Omental fat pad (tissue), 4 donors: ENCODE measurements around the gene MACC1. TPM values are rescaled to one million over a fixed set of nuclear protein-coding genes. Genes with fewer than 3 reads are reported as not detected.

ENCODE experiments used
- ATAC-seq: fragments of 150-250 bp; one replicate; pipeline ENCODE4 v1.9.1; 2016; ENCODE audit warnings: mild to moderate bottlenecking, moderate library complexity; ENCODE audit not compliant: low FRiP score
- DNase-seq: peaks from one replicate; pipeline ENCODE4 v3.0.0-alpha.2; 2019; ENCODE audit warnings: low spot score
- total RNA-seq, 4 donors: library from RNA; depleted of rRNA; stranded (reverse); fragments of >200 nt; gene quantifications; one replicate each; pipeline ENCODE4 v1.1.0, GENCODE V29; 2016
- TF ChIP-seq, protein P1 (sequence below), 3 donors: fragments of 450-650 bp; IDR thresholded peaks; one replicate each; pipeline ENCODE4 v1.5.1; 2016 to 2017; ENCODE audit warnings: antibody characterized with exemption in 3 of 3, mild to moderate bottlenecking in 3 of 3, moderate library complexity in 2 of 3

MACC1 gene
- total RNA-seq, 4 donors from 2014 or later = 0.46 to 5.8 (median 3.2) TPM

DNA sequence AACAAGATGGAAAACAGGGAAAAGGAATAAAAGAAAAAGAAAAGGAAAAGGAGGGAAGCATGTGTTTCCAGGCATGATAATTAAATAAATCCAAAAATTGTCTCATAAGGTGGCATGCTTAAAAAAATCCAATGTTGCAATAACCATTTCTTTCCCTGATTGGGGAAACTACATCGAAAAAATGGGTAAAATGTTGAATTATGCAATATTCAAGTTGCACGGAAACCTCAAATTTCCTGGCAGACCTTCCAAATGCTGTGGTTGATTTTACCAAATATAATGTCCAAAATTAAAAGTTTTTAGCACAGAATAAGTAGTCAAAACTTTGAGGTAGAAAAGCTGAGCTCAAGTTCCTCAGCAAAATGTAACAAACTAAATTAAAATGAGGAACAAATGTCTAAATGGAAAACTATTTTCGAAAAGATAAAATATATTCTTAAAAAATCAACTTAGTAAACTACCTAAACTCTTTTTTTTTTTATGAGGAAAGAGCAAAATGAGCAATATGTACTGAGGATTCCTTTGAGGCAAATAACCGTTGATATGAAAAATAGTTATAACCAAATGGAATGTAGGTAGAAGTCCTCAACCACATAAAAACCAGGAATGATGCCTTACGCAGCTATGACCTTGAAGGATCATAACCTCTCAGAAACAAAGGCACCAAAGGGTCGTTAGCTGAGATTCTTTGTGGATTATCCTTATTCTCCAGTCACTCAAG lies 52.6 kb downstream of the MACC1 start:
- ATAC-seq (no peak), DNase-seq (no peak)
- TF ChIP-seq, protein P1, sequence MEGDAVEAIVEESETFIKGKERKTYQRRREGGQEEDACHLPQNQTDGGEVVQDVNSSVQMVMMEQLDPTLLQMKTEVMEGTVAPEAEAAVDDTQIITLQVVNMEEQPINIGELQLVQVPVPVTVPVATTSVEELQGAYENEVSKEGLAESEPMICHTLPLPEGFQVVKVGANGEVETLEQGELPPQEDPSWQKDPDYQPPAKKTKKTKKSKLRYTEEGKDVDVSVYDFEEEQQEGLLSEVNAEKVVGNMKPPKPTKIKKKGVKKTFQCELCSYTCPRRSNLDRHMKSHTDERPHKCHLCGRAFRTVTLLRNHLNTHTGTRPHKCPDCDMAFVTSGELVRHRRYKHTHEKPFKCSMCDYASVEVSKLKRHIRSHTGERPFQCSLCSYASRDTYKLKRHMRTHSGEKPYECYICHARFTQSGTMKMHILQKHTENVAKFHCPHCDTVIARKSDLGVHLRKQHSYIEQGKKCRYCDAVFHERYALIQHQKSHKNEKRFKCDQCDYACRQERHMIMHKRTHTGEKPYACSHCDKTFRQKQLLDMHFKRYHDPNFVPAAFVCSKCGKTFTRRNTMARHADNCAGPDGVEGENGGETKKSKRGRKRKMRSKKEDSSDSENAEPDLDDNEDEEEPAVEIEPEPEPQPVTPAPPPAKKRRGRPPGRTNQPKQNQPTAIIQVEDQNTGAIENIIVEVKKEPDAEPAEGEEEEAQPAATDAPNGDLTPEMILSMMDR (IDR thresholded peaks at IDR 0.05) = no peak

DNA sequence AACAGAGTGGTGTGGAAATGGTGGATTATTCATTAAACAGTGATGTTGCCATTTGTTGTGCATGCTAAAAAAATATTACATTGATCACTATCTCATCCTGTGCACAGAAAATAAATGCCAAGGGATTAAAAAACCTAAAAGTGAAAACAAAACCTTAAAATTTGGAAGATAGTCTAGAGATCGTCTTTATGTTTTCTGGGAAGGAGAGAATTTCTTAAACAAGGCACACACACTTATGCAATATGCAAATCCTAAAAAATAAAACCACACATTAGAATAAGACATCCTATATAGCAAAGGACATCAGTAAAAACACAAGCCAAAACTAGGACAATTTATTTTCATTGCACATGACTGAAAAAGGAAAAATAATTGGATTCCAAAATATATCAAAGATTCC lies 54.5 kb downstream of the MACC1 start:
- TF ChIP-seq, protein P1 (IDR thresholded peaks at IDR 0.05) = no peak
- ATAC-seq (no peak), DNase-seq (no peak)

DNA sequence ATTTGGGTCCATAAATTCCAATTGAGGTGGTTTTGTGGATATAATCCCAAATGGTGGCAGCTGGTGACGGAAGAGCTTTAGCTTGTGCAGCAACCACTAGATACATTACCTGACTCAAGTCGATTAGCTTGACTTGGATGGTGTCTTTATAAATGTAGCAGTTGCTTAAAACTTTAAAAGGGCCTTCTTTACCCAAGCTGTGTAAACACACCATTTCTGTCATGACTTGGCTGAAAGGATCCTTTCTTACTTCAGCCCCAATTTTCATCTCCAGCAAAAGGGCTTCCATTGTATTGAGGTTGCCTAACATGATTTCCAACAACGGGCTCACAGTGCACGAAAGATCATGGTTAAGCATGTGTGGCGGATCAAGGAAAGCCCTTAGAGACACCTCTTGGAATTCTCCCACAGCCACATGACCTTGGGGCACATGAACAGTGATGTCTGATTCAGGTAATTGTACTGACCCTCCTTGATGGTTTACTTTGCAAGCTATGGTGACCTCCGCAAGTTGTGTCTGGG lies 57.9 kb downstream of the MACC1 start:
- ATAC-seq = no peak
- TF ChIP-seq, protein P1 (IDR thresholded peaks at IDR 0.05) = no peak
- DNase-seq = no peak

DNA sequence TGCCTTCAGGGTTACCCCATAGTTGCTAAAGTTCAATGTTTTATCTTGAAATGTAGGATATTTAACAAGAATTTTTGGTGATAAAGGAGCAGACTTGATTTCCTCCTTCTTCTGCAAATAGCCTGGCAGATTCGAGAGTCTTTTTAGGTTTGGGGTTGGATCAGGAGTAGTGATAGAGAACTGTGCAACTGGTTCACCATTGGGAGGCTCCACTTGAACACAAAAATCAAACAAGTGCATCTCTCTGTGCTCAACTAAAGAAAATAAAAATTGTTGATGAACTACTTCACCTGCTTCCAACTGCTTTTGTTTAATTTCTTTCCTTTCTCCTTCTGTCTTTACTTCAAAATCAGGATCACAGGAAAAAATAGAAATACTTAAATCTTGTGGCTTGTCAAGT lies 58.5 kb downstream of the MACC1 start:
- no peak for ATAC-seq
- no peak for DNase-seq
- TF ChIP-seq, protein P1 (IDR thresholded peaks at IDR 0.05) = no peak

DNA sequence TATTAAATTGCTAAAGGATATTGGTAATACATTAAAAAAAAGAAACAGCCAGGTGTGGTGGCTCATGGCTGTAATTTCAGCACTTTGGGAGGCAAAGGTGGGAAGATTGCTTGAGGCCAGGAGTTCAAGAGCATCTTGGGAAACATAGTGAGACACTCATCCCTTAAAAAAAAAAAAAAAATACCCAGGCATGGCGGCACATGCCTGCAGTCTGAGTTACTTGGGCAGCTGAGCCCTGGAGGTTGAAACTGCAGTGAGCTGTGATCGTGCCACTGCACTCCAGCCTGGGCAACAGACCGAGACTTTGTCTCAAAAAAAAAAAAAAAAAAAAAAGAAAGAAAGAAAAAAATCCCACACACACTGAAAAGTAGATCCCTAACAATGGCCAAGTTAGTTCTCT lies 59.7 kb downstream of the MACC1 start:
- TF ChIP-seq, protein P1 (IDR thresholded peaks at IDR 0.05) = no peak
- DNase-seq (no peak), ATAC-seq (no peak)

DNA sequence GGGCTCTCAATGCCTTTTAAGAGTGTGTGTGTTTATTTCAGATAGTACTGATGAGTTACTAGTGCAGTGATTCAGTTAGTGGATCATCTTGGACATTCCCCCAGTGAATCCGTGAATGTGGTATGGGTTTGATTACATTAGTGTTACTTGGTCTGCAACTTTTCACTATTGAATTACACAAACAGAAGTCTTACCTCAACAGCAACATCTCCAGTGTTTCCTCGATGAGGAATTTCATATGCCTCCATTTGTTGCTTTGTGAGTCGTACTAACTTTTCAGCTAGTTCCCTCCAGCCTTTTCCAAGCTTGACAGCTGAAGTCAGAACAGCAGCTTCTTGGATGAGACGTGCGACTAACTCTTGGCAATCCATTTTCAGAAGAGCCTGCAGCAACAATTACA lies 63.2 kb downstream of the MACC1 start:
- DNase-seq = no peak
- TF ChIP-seq, protein P1 (IDR thresholded peaks at IDR 0.05) = no peak
- no peak for ATAC-seq

DNA sequence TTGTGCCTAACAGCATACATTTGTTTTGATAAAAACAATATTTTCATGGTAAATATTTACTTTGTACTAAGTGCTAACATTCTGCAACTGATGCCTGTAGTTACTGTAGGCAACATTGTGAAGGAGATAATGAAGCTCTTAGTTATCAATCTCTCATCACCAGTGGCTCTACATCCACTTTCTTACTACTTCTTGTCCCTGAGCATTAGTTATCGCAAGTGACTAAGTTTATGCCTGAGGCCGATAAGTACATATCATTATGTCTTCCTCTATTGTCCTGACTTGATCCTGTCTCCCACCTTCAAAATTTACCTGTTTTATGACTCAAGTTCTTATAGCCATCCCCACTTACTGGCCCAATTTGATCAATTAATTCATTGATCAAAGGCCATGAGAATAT lies 63.6 kb downstream of the MACC1 start:
- TF ChIP-seq, protein P1 (IDR thresholded peaks at IDR 0.05) = no peak
- DNase-seq (no peak), ATAC-seq (no peak)
